Lower leg skin (tissue), 3 donors: ENCODE measurements around the gene SPIC.

Experiments used
- CTCF ChIP-seq, 3 donors: fragments of 450-650 bp; IDR thresholded peaks; one replicate each; pipeline ENCODE4 v1.5.1; 2016; ENCODE audit warnings: antibody characterized with exemption in 3 of 3, mild to moderate bottlenecking in 3 of 3, moderate library complexity in 2 of 3
- POLR2A ChIP-seq, 2 donors: fragments of 450-650 bp; IDR thresholded peaks; one replicate each; pipeline ENCODE4 v1.6.1; 2016 to 2017; ENCODE audit warnings: antibody characterized with exemption in 2 of 2, mild to moderate bottlenecking in 1 of 2, moderate library complexity in 1 of 2

GRCh38 chr12:101480849-101481248 lies 5.7 kb downstream of the SPIC start:
- TF ChIP-seq POLR2A (IDR thresholded peaks at IDR 0.05), result no peak
- TF ChIP-seq CTCF (IDR thresholded peaks at IDR 0.05), result no peak
